ENCODE results near the gene PUM2.
"Not testable (repeated sequence)": the region's sequence is repeated elsewhere in the genome, so short reads cannot be mapped to it uniquely, and the experiment has no call there.

PUM2 gene

DNA sequence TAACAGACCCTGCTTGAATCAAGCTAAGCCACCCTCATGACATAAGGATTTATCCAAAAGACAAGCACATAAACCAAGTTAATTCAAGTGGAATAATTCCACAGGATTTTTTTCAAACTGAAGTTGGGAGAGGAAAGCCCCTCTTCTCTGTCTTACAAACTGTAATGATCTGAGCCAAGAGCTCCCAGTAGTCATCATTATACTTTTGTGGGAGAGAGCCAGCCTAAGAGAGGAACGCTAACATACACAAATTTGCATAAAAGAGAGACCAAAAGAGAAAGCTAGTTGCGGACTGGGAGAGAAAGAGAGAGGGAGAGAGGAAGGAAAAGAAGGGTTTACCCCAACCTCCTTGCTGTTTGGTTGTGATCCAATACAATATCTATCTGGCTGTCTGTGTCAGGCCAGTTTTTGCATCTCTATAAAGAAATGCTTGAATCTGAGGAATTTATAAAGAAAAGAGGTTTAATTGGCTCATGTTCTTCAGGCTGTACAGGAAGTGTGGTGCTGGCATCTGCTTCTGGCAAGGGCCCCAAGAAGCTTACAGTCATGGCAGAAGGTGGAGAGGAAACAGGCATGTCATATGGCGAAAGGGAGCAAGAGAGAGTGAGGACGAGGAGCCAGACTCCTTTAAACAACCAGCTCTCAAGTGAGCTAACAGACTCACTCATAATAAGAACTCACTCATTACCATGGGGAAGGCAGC, 20.8 kb upstream of the PUM2 start:
- no peak for TF ChIP-seq CTCF (IDR thresholded peaks at IDR 0.05; ENCODE audit: insufficient read depth, low read length, missing control alignments)
- ChIA-PET CTCF (interaction anchor here (1.3 to 7.9 kb wide), 2 partner anchors 9 to 14 kb away, joined by 3 to 90 read pairs; no protein-coding TSS in a partner anchor), POLR2A (no interaction called here)
- no peak overlapping the region for H3K4me3 ChIP-seq (ENCODE audit: low read depth, low read length)
- DNase-seq (ENCODE audit: low read depth, low spot score) = no peak

DNA sequence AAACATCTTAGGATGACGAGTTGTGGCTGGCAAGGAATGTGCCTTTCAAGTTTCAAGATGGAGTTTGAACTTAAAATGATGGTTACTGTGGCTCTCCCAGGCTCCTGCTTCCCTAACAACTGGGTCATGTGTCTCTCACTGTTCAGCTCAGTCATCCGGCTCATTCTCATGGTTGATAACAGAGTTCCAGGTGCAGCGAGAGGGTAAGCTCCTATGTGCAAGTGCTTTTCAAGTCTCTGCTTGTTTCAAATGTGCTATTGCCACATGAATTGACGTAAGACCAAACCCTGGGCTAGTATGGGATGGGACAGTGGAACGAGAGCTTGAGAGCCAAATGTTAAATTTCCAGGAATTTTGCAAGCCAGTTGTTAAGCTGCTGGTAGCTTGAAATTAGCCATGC, 19.5 kb upstream of the PUM2 start:
- ChIA-PET CTCF (interaction anchor here (0.7 to 7.9 kb wide), 3 partner anchors 10 to 70 kb away, joined by 3 to 90 read pairs (median 4); no protein-coding TSS in a partner anchor), POLR2A (interaction anchor here (0.6 kb wide), 1 partner anchor 69 kb away, joined by 3 read pairs; no protein-coding TSS in a partner anchor)
- DNase-seq (ENCODE audit: low read depth, low spot score) = no peak
- TF ChIP-seq CTCF (IDR thresholded peaks at IDR 0.05; ENCODE audit: insufficient read depth, low read length, missing control alignments) = no peak
- no peak overlapping the region for H3K4me3 ChIP-seq (ENCODE audit: low read depth, low read length)

DNA sequence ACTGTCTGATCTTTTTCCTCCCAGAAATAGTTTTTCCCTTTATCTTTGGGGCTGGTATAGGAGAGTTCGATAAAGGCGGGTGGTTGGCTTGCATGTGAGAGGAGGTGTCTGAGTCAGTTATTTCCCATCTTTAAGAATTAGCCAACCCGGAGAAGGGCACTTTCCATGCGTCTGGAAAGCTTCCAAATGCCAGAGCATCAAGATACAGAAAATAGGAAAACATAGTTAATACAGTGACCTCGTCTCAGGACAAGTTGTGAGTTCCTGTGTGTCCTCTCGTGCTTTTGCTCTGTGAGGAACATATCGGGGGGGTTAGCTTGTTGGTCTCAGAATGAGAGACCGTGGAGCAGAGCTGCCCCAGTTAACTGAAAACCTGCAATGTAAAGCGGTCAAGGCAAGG, 18.7 kb upstream of the PUM2 start:
- no peak for DNase-seq (ENCODE audit: low read depth, low spot score)
- POLR2A ChIA-PET = no interaction called here
- CTCF ChIA-PET = interaction anchor here (0.7 to 7.9 kb wide), 3 partner anchors 11 to 43 kb away, joined by 3 to 90 read pairs (median 4); no protein-coding TSS in a partner anchor
- TF ChIP-seq CTCF (IDR thresholded peaks at IDR 0.05; ENCODE audit: insufficient read depth, low read length, missing control alignments) = no peak
- no peak overlapping the region for H3K4me3 ChIP-seq (ENCODE audit: low read depth, low read length)

DNA sequence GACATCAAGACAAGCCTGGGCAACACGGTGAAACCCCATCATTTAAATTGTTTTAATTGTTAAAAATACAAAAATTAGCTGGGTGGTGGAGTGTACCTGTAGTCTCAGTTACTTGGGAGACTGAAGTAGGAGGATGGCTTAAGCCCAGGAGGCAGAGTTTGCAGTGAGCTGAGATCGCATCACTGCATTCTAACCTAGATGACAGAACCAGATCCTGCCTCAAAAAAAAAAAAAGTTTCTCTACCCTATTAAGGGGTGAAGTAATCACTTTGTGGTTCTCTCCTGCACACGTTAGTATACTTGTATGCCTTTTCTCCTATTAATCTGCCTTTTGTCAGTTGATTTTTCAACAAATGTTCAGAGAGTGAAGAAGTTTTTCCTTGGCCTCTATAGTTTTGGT, 18.1 kb upstream of the PUM2 start:
- no peak for TF ChIP-seq CTCF (IDR thresholded peaks at IDR 0.05; ENCODE audit: insufficient read depth, low read length, missing control alignments)
- DNase-seq (ENCODE audit: low read depth, low spot score) = no peak
- no peak overlapping the region for H3K4me3 ChIP-seq (ENCODE audit: low read depth, low read length)
- ChIA-PET CTCF (interaction anchor here (0.7 to 7.9 kb wide), 3 partner anchors 12 to 47 kb away, joined by 3 to 90 read pairs (median 3); no protein-coding TSS in a partner anchor), POLR2A (no interaction called here)

GRCh38 chr2:20367929-20368328, 17.3 kb upstream of the PUM2 start:
- H3K4me3 ChIP-seq (ENCODE audit: low read depth, low read length); POLR2A ChIA-PET; DNase-seq (ENCODE audit: low read depth, low spot score): not testable (repeated sequence)
- CTCF ChIA-PET = interaction anchor here (0.9 to 7.9 kb wide), 2 partner anchors 13 to 48 kb away, joined by 3 to 90 read pairs; no protein-coding TSS in a partner anchor

GRCh38 chr2:20366672-20367116, 16.1 kb upstream of the PUM2 start:
- POLR2A ChIA-PET = no interaction called here
- DNase-seq (ENCODE audit: low read depth, low spot score) = no peak
- H3K4me3 ChIP-seq (ENCODE audit: low read depth, low read length) = no peak overlapping the region
- TF ChIP-seq CTCF (IDR thresholded peaks at IDR 0.05; ENCODE audit: insufficient read depth, low read length, missing control alignments) = no peak
- CTCF ChIA-PET = interaction anchor here (1.0 to 7.9 kb wide), 5 partner anchors 14 to 285 kb away, joined by 3 to 90 read pairs (median 3); partner anchors contain the start of gene HS1BP3
